ENCODE measurements around the gene CCDC40. TPM values are rescaled to one million over a fixed set of nuclear protein-coding genes. Genes with fewer than 3 reads are reported as not detected.

CCDC40 gene
- total RNA-seq, 1 experiment from 2014 or later: 2.8 TPM

- peak; percentile 72 for DNase-seq (ENCODE audit: low spot score)
These were observed 64.8 kb downstream of the CCDC40 start, which contains the start of gene GAA for GRCh38 chr17:80101011-80101945. Gene GAA, plus strand, starts transcription at chr17:80101581. Its CDS starts 3,006 bp downstream, at chr17:80104587.

GRCh38 chr17:80101946-80102663, 65.7 kb downstream of the CCDC40 start:
- DNase-seq (ENCODE audit: low spot score): no peak

GRCh38 chr17:80102664-80103448, 66.4 kb downstream of the CCDC40 start:
- DNase-seq (ENCODE audit: low spot score): no peak

GRCh38 chr17:80103449-80104085, 67.1 kb downstream of the CCDC40 start:
- no peak for DNase-seq (ENCODE audit: low spot score)

GRCh38 chr17:80104321-80104955, 68.0 kb downstream of the CCDC40 start:
- DNase-seq (ENCODE audit: low spot score): no peak

- DNase-seq (ENCODE audit: low spot score): no peak
These were observed 68.5 kb downstream of the CCDC40 start for GRCh38 chr17:80104956-80105375.

GRCh38 chr17:80105762-80106161, 69.3 kb downstream of the CCDC40 start:
- no peak for DNase-seq (ENCODE audit: low spot score)

- DNase-seq (ENCODE audit: low spot score): no peak
These were observed 69.7 kb downstream of the CCDC40 start for GRCh38 chr17:80106176-80106575.

GRCh38 chr17:80106751-80107150, 70.3 kb downstream of the CCDC40 start:
- no peak for DNase-seq (ENCODE audit: low spot score)

- DNase-seq (ENCODE audit: low spot score): no peak
These were observed 71.0 kb downstream of the CCDC40 start for GRCh38 chr17:80107231-80108021.

- no peak for DNase-seq (ENCODE audit: low spot score)
These were observed 71.9 kb downstream of the CCDC40 start for GRCh38 chr17:80108036-80108971.

GRCh38 chr17:80109066-80109660, 72.7 kb downstream of the CCDC40 start:
- DNase-seq (ENCODE audit: low spot score): no peak

- no peak for DNase-seq (ENCODE audit: low spot score)
These were observed 73.4 kb downstream of the CCDC40 start for GRCh38 chr17:80109713-80110446.

GRCh38 chr17:80110447-80110812, 74.0 kb downstream of the CCDC40 start:
- no peak for DNase-seq (ENCODE audit: low spot score)

- DNase-seq (ENCODE audit: low spot score): no peak
These were observed 74.7 kb downstream of the CCDC40 start for GRCh38 chr17:80110927-80111701.

- DNase-seq (ENCODE audit: low spot score): no peak
These were observed 75.4 kb downstream of the CCDC40 start for GRCh38 chr17:80111702-80112470.
